MM.1S (cell line): ENCODE measurements around the gene OLFM2.

ENCODE experiments used
- DNase-seq: peaks from one replicate; pipeline ENCODE4 v3.0.0-alpha.2; 2015
- H2AFZ ChIP-seq: fragments of 300-600 bp; sonication (generic); 2 replicates; pipeline ENCODE4 v1.6.0; 2016; ENCODE audit warnings: antibody characterized with exemption, low read length
- H3F3A ChIP-seq: fragments of 300-600 bp; sonication (generic); 2 replicates; pipeline ENCODE4 v1.6.1; 2016; ENCODE audit warnings: mild to moderate bottlenecking, antibody characterized with exemption, low read length, moderate library complexity, mixed read lengths; ENCODE audit not compliant: insufficient read depth
- H3K27ac ChIP-seq: fragments of 300-600 bp; sonication (generic); 2 replicates; pipeline ENCODE4 v1.5.1; 2016; ENCODE audit warnings: mild to moderate bottlenecking, low read length
- H3K27me3 ChIP-seq: fragments of 300-600 bp; sonication (generic); replicated peaks from 2 replicates; pipeline ENCODE4 v1.6.0; 2016; ENCODE audit warnings: low read length; ENCODE audit not compliant: insufficient read depth
- H3K36me3 ChIP-seq: fragments of 300-600 bp; sonication (generic); replicated peaks from 2 replicates; pipeline ENCODE4 v1.6.1; 2016; ENCODE audit warnings: mild to moderate bottlenecking, low read length, mixed read lengths; ENCODE audit not compliant: insufficient read depth
- H3K4me1 ChIP-seq: fragments of 300-600 bp; sonication (generic); 2 replicates; pipeline ENCODE4 v1.6.1; 2016; ENCODE audit warnings: low read length, mixed read lengths
- H3K4me2 ChIP-seq: fragments of 300-600 bp; sonication (generic); 2 replicates; pipeline ENCODE4 v1.6.0; 2016; ENCODE audit warnings: low read depth, low read length
- H3K4me3 ChIP-seq: fragments of 300-600 bp; sonication (generic); 2 replicates; pipeline ENCODE4 v1.5.1; 2016; ENCODE audit warnings: low read length, mixed read lengths
- H3K79me2 ChIP-seq: fragments of 300-600 bp; sonication (generic); 2 replicates; pipeline ENCODE4 v1.6.1; 2016; ENCODE audit warnings: mixed run types, low read length, mixed read lengths
- H3K9ac ChIP-seq: fragments of 300-600 bp; sonication (generic); 2 replicates; pipeline ENCODE4 v1.6.1; 2016; ENCODE audit warnings: low read length, mixed read lengths
- H3K9me2 ChIP-seq: fragments of 300-600 bp; sonication (generic); replicated peaks from 2 replicates; pipeline ENCODE4 v1.6.1; 2016; ENCODE audit warnings: mild to moderate bottlenecking, low read length, mixed read lengths; ENCODE audit not compliant: insufficient read depth
- H3K9me3 ChIP-seq: fragments of 300-600 bp; sonication (generic); replicated peaks from 2 replicates; pipeline ENCODE4 v1.6.1; 2016; ENCODE audit warnings: mild to moderate bottlenecking, low read length, mixed read lengths; ENCODE audit not compliant: insufficient read depth
- H4K20me1 ChIP-seq: fragments of 300-600 bp; sonication (generic); 2 replicates; pipeline ENCODE4 v1.6.1; 2016; ENCODE audit warnings: mild to moderate bottlenecking, low read length, moderate library complexity, mixed read lengths; ENCODE audit not compliant: insufficient read depth
- EZH2 ChIP-seq: fragments of 300-600 bp; sonication (generic); optimal IDR thresholded peaks from 2 replicates; pipeline ENCODE3; 2017; ENCODE audit warnings: low read depth, mild to moderate bottlenecking, antibody characterized with exemption, low read length, mixed read lengths
- EZH2phosphoT487 ChIP-seq: fragments of 300-600 bp; sonication (generic); IDR thresholded peaks from 2 replicates; pipeline ENCODE4 v1.6.1; 2018; ENCODE audit warnings: antibody characterized with exemption, low read length
- TF ChIP-seq, protein P1 (sequence below): fragments of 300-600 bp; sonication (generic); IDR thresholded peaks from 2 replicates; pipeline ENCODE4 v1.5.1; 2016; ENCODE audit warnings: antibody characterized with exemption, low read length, mixed read lengths

OLFM2 gene

DNA sequence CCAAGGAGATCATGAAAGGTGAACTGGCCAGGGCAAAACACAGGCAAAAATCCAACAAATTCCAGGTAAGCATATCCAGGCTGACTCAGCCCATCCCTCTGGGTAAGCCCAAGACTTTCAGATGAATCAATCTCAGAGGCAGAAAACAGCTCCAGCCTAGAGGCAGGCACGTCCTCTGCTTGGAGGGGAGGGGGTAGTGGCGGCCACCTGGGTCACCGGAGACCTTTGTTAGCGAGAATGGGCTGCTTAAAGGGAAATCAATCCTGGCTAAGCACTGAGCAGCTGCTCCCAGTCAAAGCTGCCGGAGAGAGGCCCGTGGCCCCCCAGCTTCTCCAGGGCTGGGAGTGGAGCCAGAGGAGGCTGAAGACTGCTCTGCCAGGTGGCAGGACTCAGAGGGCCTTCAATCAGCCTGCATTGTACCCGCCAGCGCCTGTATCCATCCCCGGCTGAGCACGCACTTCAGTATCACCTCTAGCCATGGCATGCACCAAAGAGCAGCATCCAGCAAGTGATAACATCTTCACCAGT is 53.0 kb downstream of the OLFM2 start:
- no peaks in the 10 kb centered on the region for H3K9me3 ChIP-seq
- TF ChIP-seq EZH2 = no peak
- TF ChIP-seq EZH2phosphoT487 = no peak
- TF ChIP-seq, protein P1, sequence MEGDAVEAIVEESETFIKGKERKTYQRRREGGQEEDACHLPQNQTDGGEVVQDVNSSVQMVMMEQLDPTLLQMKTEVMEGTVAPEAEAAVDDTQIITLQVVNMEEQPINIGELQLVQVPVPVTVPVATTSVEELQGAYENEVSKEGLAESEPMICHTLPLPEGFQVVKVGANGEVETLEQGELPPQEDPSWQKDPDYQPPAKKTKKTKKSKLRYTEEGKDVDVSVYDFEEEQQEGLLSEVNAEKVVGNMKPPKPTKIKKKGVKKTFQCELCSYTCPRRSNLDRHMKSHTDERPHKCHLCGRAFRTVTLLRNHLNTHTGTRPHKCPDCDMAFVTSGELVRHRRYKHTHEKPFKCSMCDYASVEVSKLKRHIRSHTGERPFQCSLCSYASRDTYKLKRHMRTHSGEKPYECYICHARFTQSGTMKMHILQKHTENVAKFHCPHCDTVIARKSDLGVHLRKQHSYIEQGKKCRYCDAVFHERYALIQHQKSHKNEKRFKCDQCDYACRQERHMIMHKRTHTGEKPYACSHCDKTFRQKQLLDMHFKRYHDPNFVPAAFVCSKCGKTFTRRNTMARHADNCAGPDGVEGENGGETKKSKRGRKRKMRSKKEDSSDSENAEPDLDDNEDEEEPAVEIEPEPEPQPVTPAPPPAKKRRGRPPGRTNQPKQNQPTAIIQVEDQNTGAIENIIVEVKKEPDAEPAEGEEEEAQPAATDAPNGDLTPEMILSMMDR = no peak

DNA sequence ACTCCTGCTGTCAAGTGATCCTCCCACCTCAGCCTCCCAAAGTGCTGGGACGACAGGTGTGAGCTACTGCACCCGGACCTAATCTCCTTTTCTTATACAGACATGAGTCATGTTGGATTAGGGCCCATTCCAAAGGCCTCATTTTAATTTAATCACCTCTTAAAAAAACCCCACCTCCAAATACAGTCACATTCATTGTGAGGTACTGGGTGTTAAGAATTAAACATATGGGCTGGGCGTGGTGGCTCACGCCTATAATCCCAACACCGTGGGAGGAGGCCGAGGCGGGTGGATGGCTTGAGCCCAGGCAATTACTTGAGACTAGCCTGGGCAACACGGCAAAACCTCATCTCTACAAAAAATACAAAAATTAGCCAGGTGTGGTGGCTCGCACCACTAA is 54.6 kb downstream of the OLFM2 start:
- TF ChIP-seq EZH2 = no peak
- TF ChIP-seq, protein P1 = no peak
- no peak for TF ChIP-seq EZH2phosphoT487
- Histone ChIP-seq H3K9me2 (no peaks in the 10 kb centered on the region), H3K9ac (no peak overlapping the region), H3K27ac (no peak overlapping the region), H3K79me2 (no peaks in the 10 kb centered on the region), H3K36me3 (no peaks in the 10 kb centered on the region), H3K4me3 (no peak overlapping the region), H3K27me3 (peaks cover 22% of the 10 kb centered on the region), H3F3A (0 out of 2 replicates have a peak, but pooled peaks cover 2% of the 10 kb centered on the region), H3K9me3 (no peaks in the 10 kb centered on the region), H4K20me1 (no peaks in the 10 kb centered on the region), H2AFZ (no peak overlapping the region), H3K4me1 (peaks cover 9% of the 10 kb centered on the region; the same call in 1 of the 2 replicates), H3K4me2 (no peak overlapping the region)
- no peak for DNase-seq

More for the DNA sequence above, 53.0 kb downstream of the OLFM2 start:
- H3K9ac ChIP-seq = no peak overlapping the region
- H4K20me1 ChIP-seq = no peaks in the 10 kb centered on the region
- no peaks in the 10 kb centered on the region for H3K9me2 ChIP-seq
- peaks cover 37% of the 10 kb centered on the region for H3K27me3 ChIP-seq
- no peak for DNase-seq
- no peak overlapping the region for H3K27ac ChIP-seq
- H3K79me2 ChIP-seq = no peaks in the 10 kb centered on the region
- no peak overlapping the region for H3K4me3 ChIP-seq
- no peak overlapping the region for H3K4me2 ChIP-seq
- no peak overlapping the region for H2AFZ ChIP-seq
- no peaks in the 10 kb centered on the region for H3K36me3 ChIP-seq
- H3K4me1 ChIP-seq = peaks cover 5% of the 10 kb centered on the region; the same call in 1 of the 2 replicates
- H3F3A ChIP-seq = 0 out of 2 replicates have a peak, but pooled peaks cover 2% of the 10 kb centered on the region

DNA sequence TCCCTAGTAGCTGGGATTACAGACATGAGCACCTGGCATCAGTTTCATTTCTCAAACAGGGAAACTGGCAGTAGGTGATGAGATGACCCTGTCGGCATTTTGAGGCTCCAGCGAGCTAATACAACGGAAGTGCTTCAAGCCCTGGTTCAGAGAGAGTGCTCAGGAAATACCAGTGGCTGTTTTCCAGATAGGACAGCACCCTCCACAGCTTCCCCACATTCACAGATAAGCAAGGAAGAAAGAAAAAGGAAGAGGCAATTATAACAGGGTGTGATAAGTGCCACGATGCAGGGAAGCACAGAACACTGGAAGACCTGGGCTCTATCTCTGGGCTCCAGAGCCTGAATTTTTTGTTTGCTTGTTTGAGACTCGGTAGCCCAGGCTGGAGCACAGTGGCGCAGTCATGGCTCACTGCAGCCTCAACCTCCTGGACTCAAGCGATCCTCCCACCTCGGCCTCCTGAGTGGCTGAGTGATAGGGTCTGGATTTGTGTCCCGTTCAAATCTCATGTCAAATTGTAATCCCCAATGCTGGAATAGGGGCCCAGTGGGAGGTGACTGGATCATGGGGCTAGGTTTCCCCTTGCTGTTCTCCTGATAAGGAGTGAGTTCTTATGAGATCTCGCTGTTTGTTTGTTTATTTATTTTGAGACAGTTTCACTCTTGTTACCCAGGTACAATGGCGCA is 57.7 kb downstream of the OLFM2 start:
- no peaks in the 10 kb centered on the region for H3K79me2 ChIP-seq
- H3K9ac ChIP-seq = no peak overlapping the region
- no peaks in the 10 kb centered on the region for H3K27me3 ChIP-seq
- H2AFZ ChIP-seq = 0 out of 2 replicates have a peak overlapping the region, but pooled peaks have one; percentile 36
- 0 out of 2 replicates have a peak, but pooled peaks cover 5% of the 10 kb centered on the region for H3F3A ChIP-seq
- 0 out of 2 replicates have a peak overlapping the region, but pooled peaks have one; percentile 1 for H3K4me3 ChIP-seq
- H3K9me3 ChIP-seq = no peaks in the 10 kb centered on the region
- peak; percentile 27 for DNase-seq
- no peaks in the 10 kb centered on the region for H3K9me2 ChIP-seq
- H3K4me2 ChIP-seq = peak overlapping the region; percentile 31; the same call in 1 of the 2 replicates
- H4K20me1 ChIP-seq = no peaks in the 10 kb centered on the region
- no peak for TF ChIP-seq EZH2phosphoT487
- no peaks in the 10 kb centered on the region for H3K36me3 ChIP-seq
- no peak overlapping the region for H3K27ac ChIP-seq
- peaks cover 26% of the 10 kb centered on the region for H3K4me1 ChIP-seq
